ENCODE data around the gene UBE2E3. TPM values are rescaled to one million over a fixed set of nuclear protein-coding genes. Genes with fewer than 3 reads are reported as not detected.

UBE2E3 gene
- total and polyA plus RNA-seq, 2 donors from 2014 or later: 78.7 to 86.9 TPM

- no peak overlapping the region for H3K9ac ChIP-seq (ENCODE audit: low read length in 3 of 3)
- H3K9me3 ChIP-seq (ENCODE audit: control insufficient read depth in 2 of 3, insufficient read depth in 1 of 3, low read length in 3 of 3): no peaks in the 10 kb centered on the region
- DNase-seq (no peak), FAIRE-seq (no peak)
- no peak overlapping the region for H3K4me3 ChIP-seq (ENCODE audit: low read length in 3 of 3)
- peaks cover 0 to 5% (median 0%) of the 10 kb centered on the region in 3 donors for H3K36me3 ChIP-seq (ENCODE audit: control insufficient read depth in 2 of 3, insufficient read depth in 3 of 3, low read length in 3 of 3)
- H3K27ac ChIP-seq (ENCODE audit: low read depth in 2 of 2, low read length in 2 of 2): no peak overlapping the region
- no peaks in the 10 kb centered on the region for H3K4me1 ChIP-seq (ENCODE audit: control insufficient read depth in 2 of 3, insufficient read depth in 2 of 3, low read depth in 1 of 3, low read length in 3 of 3)
- no peak for TF ChIP-seq CTCF (IDR thresholded peaks at IDR 0.05; ENCODE audit: borderline replicate concordance, extremely low read depth, insufficient read depth)
- intact Hi-C loops (cut with DNase I): no loop called here
- H3K27me3 ChIP-seq (ENCODE audit: control insufficient read depth, insufficient read depth, low read length): no peaks in the 10 kb centered on the region
Observed at GRCh38 chr2:180991820-180992219, 11.4 kb downstream of the UBE2E3 start.

- DNase-seq: no peak
- no peak overlapping the region for H3K9ac ChIP-seq (ENCODE audit: low read length in 3 of 3)
- no peak overlapping the region for H3K4me3 ChIP-seq (ENCODE audit: low read length in 3 of 3)
- TF ChIP-seq CTCF (IDR thresholded peaks at IDR 0.05; ENCODE audit: borderline replicate concordance, extremely low read depth, insufficient read depth): no peak
- no peaks in the 10 kb centered on the region for H3K27me3 ChIP-seq (ENCODE audit: control insufficient read depth, insufficient read depth, low read length)
- H3K36me3 ChIP-seq (ENCODE audit: control insufficient read depth in 2 of 3, insufficient read depth in 3 of 3, low read length in 3 of 3): peaks cover 0 to 5% (median 0%) of the 10 kb centered on the region in 3 donors
- H3K9me3 ChIP-seq (ENCODE audit: control insufficient read depth in 2 of 3, insufficient read depth in 1 of 3, low read length in 3 of 3): no peaks in the 10 kb centered on the region
- no peaks in the 10 kb centered on the region for H3K4me1 ChIP-seq (ENCODE audit: control insufficient read depth in 2 of 3, insufficient read depth in 2 of 3, low read depth in 1 of 3, low read length in 3 of 3)
- intact Hi-C loops (cut with DNase I): no loop called here
- no peak overlapping the region for H3K27ac ChIP-seq (ENCODE audit: low read depth in 2 of 2, low read length in 2 of 2)
- no peak for FAIRE-seq
Observed at GRCh38 chr2:180992994-180993393, 12.6 kb downstream of the UBE2E3 start.

GRCh38 chr2:180999274-180999964 lies 19.0 kb downstream of the UBE2E3 start:
- H3K36me3 ChIP-seq (ENCODE audit: control insufficient read depth in 2 of 3, insufficient read depth in 3 of 3, low read length in 3 of 3): no peaks in the 10 kb centered on the region
- H3K27me3 ChIP-seq (ENCODE audit: control insufficient read depth, insufficient read depth, low read length): no peaks in the 10 kb centered on the region
- intact Hi-C loops (cut with DNase I): no loop called here
- H3K4me3 ChIP-seq (ENCODE audit: low read length in 3 of 3): no peak overlapping the region
- no peak for TF ChIP-seq CTCF (IDR thresholded peaks at IDR 0.05; ENCODE audit: borderline replicate concordance, extremely low read depth, insufficient read depth)
- no peaks in the 10 kb centered on the region for H3K4me1 ChIP-seq (ENCODE audit: control insufficient read depth in 2 of 3, insufficient read depth in 2 of 3, low read depth in 1 of 3, low read length in 3 of 3)
- no peak for DNase-seq
- no peak overlapping the region for H3K27ac ChIP-seq (ENCODE audit: low read depth in 2 of 2, low read length in 2 of 2)
- no peak for FAIRE-seq
- no peak overlapping the region for H3K9ac ChIP-seq (ENCODE audit: low read length in 3 of 3)
- H3K9me3 ChIP-seq (ENCODE audit: control insufficient read depth in 2 of 3, insufficient read depth in 1 of 3, low read length in 3 of 3): no peaks in the 10 kb centered on the region
